Cortex of kidney (tissue), 1 donor: ENCODE results near the gene SCNM1.

Experiments used
- DNase-seq: peaks from one replicate; lab custom pipeline; 2025; lab: John Stamatoyannopoulos, UW

SCNM1 gene, protein sequence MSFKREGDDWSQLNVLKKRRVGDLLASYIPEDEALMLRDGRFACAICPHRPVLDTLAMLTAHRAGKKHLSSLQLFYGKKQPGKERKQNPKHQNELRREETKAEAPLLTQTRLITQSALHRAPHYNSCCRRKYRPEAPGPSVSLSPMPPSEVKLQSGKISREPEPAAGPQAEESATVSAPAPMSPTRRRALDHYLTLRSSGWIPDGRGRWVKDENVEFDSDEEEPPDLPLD

DNA sequence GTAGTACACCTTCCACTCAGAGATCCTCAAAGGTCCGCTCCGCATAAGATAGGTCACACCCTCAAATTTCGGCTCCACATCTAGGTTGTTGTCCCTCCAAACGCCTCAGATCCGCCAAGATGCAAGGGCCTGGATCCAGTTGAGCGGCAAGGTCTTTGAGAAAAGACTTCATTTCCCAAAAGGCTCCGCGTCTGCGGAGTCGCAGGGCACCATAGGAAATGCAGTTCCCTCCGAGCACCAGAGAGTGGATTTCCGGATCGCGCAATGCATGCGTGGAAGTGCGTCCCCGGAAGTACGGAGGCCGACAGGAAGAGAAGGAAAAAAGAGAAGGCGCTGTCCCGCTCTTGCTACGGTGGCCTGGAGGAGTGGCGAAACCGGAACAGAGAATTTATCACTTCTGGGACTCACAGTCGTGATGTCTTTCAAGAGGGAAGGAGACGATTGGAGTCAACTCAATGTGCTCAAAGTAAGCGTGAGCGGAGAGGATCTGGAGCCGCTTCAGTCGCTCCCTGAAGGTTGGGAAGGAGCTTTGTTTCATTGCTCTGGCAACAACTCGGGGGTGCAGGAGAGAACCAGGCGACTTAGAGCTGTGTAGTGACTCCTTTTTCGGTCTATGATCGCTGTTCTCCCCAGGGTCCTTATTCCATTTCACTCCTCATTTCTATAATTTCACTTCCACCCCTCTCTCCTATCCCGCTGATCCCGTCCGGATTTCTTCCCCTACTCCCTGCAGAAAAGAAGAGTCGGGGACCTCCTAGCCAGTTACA lies at the start of gene SCNM1, which contains the start of gene LYSMD1:
Gene SCNM1 (plus strand): TSS at position 407 of the 767 bp plus-strand sequence. CDS start 9 bp downstream, at position 416.
Gene LYSMD1 (minus strand): TSS at position 165 of the 767 bp plus-strand sequence. CDS start 644 bp downstream, outside the sequence.
- DNase-seq: no peak

- DNase-seq: no peak
These were observed 41.1 kb upstream of the SCNM1 start for GRCh38 chr1:151124763-151125403.

GRCh38 chr1:151128800-151129199 lies 37.1 kb upstream of the SCNM1 start:
- DNase-seq: no peak

GRCh38 chr1:151130987-151131586 lies 34.9 kb upstream of the SCNM1 start:
- DNase-seq: no peak

DNA sequence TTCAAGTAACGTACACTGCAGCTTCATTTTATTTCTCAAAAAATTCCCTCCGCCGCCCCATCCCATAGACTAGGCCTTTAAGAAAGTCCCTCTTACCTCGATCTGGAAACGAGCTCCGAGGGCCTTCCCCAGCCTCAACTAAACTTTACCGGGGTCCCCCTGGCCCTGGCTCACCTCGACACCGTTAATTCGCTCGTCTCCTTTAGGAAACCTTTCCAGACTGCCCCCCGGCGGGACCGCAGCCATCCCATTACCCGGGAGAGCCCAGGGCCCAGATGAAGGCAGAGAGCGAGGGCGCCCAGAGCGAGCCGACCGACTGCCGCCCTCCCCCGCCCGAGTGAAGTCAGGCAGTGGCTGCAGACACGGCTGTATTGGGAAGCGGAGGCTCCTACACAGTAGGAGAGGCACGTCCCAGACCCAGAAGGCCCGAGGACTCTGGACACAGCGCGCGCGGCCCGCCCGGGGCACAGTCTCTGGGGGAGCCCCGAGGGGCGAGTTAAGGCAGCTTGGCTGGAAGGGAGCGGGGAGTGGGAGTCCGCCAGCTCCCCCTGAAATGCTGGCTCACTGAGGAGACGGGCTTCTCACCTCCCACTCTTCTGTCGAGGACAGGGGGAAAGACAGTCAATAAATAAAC lies 34.1 kb upstream of the SCNM1 start:
- DNase-seq: no peak

- DNase-seq: no peak
These were observed 33.5 kb upstream of the SCNM1 start for GRCh38 chr1:151132335-151133017.

- DNase-seq: no peak
These were observed 32.7 kb upstream of the SCNM1 start for GRCh38 chr1:151133018-151133806.

DNA sequence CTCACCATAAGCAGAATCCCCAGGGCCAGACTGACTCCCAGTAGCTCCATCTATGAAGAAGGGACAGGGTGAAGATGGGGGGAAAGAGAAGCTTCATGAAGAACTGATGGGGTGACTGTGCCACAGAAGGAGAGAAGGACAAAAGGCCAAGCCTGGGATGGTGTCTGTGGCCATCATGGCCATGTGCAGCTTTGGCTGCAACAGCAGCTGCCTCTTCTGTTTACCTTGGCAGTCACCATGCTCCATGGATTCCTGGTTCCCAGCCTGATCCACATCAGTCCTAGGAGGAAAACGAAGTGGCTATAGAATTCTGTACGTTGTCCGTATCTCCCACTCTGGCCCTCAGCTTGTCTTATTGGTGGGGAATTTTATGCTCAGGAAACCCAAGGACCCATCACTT lies 31.5 kb upstream of the SCNM1 start:
- DNase-seq: no peak

- no peak for DNase-seq
These were observed 31.0 kb upstream of the SCNM1 start for GRCh38 chr1:151134991-151135390.

DNA sequence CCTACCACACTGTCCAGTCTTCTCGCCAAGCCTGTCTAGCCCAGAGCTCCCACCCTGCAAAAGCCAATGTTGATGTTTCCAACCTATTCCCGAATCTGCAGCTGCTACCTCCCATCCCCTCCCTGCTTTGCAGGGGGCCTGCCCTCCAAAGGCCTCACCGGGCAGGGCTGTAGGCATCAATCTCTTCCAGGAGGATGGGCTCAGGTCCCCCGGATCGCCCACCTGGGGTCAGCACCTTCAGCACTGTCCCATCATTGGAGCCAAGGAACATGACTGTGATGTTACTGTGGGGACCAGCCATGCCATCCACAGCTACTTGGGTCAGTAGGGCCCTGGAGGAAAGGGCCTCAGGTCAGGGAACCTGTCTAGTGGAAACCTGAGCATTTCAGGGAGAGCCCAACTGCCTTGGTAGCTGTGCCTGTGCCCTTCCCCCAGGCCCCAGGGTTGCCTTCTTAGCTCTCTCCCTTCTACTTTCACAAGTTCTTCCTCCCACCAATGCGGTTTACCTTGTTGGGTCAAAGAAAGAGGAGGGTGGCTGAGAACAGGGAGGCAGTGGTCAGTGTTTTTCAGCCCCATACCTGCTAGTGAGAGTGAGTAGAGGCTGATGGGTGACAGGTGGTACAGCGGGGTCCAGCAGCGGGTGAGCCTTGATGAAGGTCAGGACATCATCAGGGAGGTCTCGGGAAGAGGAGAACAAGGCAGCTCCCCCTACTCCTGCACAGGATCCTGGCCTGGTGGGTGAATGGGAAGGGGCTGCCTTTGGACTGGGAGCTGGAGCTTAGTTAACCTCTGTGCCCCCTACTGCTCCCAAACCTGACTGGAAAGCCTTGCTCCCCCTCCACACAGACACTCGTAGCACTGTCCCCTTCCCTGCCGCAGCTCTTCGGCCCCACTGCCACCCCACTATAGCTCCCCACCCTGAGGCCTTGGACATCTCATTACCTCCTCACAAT lies 30.2 kb upstream of the SCNM1 start:
- no peak for DNase-seq

GRCh38 chr1:151137789-151138188 lies 28.2 kb upstream of the SCNM1 start:
- DNase-seq: no peak

DNA sequence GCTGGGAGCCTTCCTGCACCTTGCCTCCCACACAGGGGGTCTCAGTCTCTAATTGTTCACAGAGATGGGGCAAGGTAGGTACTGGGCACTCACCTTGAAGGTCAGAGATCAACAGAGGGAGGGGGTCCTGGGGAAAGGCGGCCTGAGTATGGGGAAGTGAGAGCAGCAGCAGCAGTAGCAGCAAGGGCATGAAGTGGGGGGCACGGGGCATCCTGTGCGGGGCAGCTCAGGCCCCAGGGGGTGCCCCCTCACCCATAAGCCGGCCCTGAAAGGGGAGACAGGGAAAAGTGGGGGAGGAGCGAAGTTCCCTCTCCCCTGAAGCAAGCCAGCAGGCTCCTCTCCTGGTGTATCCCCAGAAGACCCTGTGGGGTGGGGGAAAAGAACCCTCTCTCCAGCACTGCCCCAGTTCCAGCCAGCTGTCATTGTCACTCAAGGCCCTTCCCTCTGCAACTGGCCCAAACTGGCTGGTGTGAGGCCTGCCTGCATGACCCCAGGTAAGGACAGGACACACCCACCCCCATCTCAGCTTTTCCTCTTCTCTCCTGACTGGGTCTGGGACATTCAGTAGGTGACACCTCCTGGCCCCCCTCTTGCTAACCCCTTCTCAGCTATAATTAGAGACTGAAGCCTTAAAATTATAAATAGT lies 23.4 kb upstream of the SCNM1 start:
- no peak for DNase-seq

DNA sequence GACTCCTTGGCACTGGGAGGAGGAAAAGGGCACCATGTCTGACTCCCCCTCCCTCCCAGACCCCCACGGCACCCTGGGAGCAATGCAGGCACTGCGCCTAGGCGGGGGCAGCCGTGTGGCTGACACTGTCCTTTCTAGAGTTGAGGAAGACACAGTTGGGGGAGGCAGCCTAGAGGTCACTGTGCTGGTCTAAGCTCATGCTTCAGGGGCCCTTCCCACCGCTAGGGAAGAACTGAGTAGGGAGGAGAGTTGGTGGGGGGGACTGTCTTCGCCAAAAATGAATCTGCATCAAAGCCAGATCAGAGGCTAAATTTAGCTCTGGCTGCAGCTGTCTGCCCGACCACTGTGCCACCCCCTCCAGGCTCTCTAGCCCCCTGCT lies 22.9 kb upstream of the SCNM1 start:
- DNase-seq: no peak

DNA sequence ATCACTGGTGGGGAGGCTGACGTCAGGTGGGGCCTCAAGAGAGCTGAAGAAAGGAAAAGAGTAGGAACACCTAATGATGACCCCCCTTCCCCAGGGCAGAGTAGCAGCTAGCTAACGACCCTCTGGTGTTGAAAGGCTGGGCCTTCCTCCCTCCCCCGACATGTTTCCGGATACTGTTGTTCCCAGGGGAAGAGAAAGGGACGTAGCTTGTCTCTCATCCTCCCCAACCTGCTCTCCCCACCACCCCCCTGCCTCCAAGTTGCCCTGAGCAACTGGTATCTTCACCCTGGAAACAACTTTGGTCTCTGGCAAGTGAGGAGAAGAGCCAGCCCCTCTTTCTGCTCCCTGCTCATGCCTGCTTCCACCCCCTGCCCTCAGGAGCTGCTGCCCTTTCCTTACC lies 22.0 kb upstream of the SCNM1 start:
- no peak for DNase-seq

DNA sequence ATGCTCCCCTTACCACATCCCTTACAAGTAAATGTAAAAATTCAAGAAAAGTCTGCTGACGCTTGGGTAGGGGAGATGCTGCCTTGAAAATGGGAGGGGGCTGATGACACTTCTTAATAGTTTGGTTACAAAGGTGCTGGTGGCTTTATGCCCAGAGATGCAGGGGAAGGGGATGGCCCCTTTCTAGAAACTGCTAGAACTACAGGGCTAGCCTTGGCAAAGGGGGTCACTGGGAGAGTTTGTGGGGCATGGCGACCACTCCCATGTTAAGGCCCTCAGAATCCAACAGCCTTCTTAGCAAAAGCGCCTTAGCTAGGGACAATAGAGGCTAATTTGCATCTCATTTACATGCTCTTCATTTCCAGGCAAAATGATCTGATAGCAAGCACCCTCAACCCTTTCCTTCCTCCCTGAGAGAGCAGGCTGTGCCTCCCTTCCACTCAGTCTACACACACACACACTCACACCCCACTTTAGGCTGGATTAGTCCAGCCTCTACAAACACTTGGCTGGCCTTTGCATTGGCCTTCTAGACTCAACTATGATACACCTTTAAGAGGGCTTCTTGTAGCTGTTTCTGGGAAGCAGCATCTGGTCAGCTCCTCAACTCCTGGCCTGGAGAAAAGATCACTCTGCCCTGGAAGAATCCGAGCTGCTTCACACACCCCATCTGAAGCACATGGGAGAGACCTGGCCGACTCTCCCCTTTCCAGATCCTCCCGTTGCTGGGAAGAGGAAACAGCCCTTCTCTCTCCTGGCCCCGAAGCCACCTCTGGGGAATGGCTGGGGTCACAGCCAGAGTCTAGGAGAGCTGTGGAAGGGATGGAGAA lies 21.3 kb upstream of the SCNM1 start:
- DNase-seq: no peak

- no peak for DNase-seq
These were observed 20.5 kb upstream of the SCNM1 start for GRCh38 chr1:151145304-151146071.

- no peak for DNase-seq
These were observed 19.9 kb upstream of the SCNM1 start for GRCh38 chr1:151146072-151146411.
